Ishikawa (cell line): ENCODE measurements around the gene ABCC1.

Experiments
- CEBPB ChIP-seq: IDR thresholded peaks from 2 replicates; pipeline ENCODE4 v1.6.1; 2012
- CREB1 ChIP-seq: IDR thresholded peaks from 2 replicates; pipeline ENCODE4 v1.6.1; 2012; ENCODE audit warnings: low read depth
- EGR1 ChIP-seq: IDR thresholded peaks from 2 replicates; pipeline ENCODE4 v1.6.1; 2012
- EP300 ChIP-seq: IDR thresholded peaks from 2 replicates; pipeline ENCODE4 v1.6.1; 2012; ENCODE audit warnings: borderline replicate concordance
- FOXM1 ChIP-seq: IDR thresholded peaks from 2 replicates; pipeline ENCODE4 v1.6.1; 2012; ENCODE audit warnings: low read depth, borderline replicate concordance
- NFIC ChIP-seq: IDR thresholded peaks from 2 replicates; pipeline ENCODE4 v1.6.1; 2012
- RAD21 ChIP-seq: IDR thresholded peaks from 2 replicates; pipeline ENCODE4 v1.6.1; 2012; ENCODE audit warnings: low read depth
- REST ChIP-seq: IDR thresholded peaks from 2 replicates; pipeline ENCODE4 v1.6.1; 2012; ENCODE audit warnings: low read depth, mild to moderate bottlenecking
- TAF1 ChIP-seq: IDR thresholded peaks from 2 replicates; pipeline ENCODE4 v1.6.1; 2012; ENCODE audit warnings: low read depth, mild to moderate bottlenecking
- TCF12 ChIP-seq: IDR thresholded peaks from 2 replicates; pipeline ENCODE4 v1.6.1; 2012; ENCODE audit warnings: low read depth
- TEAD4 ChIP-seq: IDR thresholded peaks from 2 replicates; pipeline ENCODE4 v1.6.1; 2012
- YY1 ChIP-seq: IDR thresholded peaks from 2 replicates; pipeline ENCODE4 v1.6.1; 2012; ENCODE audit warnings: low read depth
- ZBTB7A ChIP-seq: IDR thresholded peaks from 2 replicates; pipeline ENCODE4 v1.6.1; 2012; ENCODE audit warnings: low read depth
- TF ChIP-seq, protein P1 (sequence below): IDR thresholded peaks from 2 replicates; pipeline ENCODE4 v1.6.1; 2012
- TF ChIP-seq, protein P2 (sequence below): IDR thresholded peaks from 2 replicates; pipeline ENCODE4 v1.6.1; 2012

Gene ABCC1

GRCh38 chr16:16028311-16028999 is 79.0 kb downstream of the ABCC1 start:
- TF ChIP-seq EGR1 = no peak
- TF ChIP-seq, protein P1, sequence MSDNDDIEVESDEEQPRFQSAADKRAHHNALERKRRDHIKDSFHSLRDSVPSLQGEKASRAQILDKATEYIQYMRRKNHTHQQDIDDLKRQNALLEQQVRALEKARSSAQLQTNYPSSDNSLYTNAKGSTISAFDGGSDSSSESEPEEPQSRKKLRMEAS = no peak
- no peak for TF ChIP-seq CEBPB
- 0 out of 2 replicates have a peak, but pooled peaks have one; percentile 52 for TF ChIP-seq ZBTB7A

- TF ChIP-seq CEBPB = peak; percentile 80
- TF ChIP-seq NFIC = no peak
- no peak for TF ChIP-seq EP300
- TF ChIP-seq, protein P1 = no peak
- TF ChIP-seq CREB1 = no peak
- no peak for TF ChIP-seq FOXM1
- no peak for TF ChIP-seq RAD21
Observed at GRCh38 chr16:16029431-16030011, 80.1 kb downstream of the ABCC1 start.

GRCh38 chr16:16030449-16030848 is 81.0 kb downstream of the ABCC1 start:
- TF ChIP-seq EGR1 = no peak
- TF ChIP-seq YY1 = no peak
- TF ChIP-seq FOXM1 = no peak
- no peak for TF ChIP-seq ZBTB7A
- TF ChIP-seq TEAD4 = no peak
- TF ChIP-seq, protein P2, sequence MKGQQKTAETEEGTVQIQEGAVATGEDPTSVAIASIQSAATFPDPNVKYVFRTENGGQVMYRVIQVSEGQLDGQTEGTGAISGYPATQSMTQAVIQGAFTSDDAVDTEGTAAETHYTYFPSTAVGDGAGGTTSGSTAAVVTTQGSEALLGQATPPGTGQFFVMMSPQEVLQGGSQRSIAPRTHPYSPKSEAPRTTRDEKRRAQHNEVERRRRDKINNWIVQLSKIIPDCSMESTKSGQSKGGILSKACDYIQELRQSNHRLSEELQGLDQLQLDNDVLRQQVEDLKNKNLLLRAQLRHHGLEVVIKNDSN = no peak

DNA sequence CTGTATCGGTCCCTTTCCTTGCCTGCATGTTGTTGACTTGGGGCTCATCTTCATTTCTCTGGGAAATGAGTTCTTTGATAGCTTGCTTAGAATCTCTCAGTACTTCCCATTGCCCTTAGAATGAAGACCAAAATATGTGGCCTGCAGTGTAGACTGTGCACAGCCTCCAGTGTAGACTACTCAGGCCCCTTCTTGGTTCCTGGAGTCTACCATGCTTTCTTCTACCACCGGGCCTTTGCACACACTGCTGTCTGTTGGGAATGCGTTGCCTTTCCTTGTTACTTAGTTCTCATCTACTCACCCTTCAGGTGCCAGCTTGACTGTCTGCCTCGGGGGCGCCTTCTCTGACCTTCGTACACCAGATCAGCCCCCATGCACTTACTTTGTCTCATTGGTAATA is 82.0 kb downstream of the ABCC1 start:
- TF ChIP-seq YY1 = no peak
- TF ChIP-seq NFIC = no peak
- no peak for TF ChIP-seq TCF12
- no peak for TF ChIP-seq REST
- TF ChIP-seq, protein P1 = no peak
- no peak for TF ChIP-seq FOXM1
- TF ChIP-seq EGR1 = no peak
- no peak for TF ChIP-seq EP300
- TF ChIP-seq CEBPB = no peak

GRCh38 chr16:16032271-16032979 is 83.0 kb downstream of the ABCC1 start:
- TF ChIP-seq TEAD4 = no peak
- no peak for TF ChIP-seq EGR1
- no peak for TF ChIP-seq FOXM1
- no peak for TF ChIP-seq TAF1
- TF ChIP-seq, protein P1 = no peak
- no peak for TF ChIP-seq TCF12
- TF ChIP-seq REST = no peak
- TF ChIP-seq CREB1 = no peak
- TF ChIP-seq, protein P2 = no peak
- no peak for TF ChIP-seq EP300
- no peak for TF ChIP-seq RAD21
- TF ChIP-seq NFIC = no peak
- TF ChIP-seq ZBTB7A = no peak
- no peak for TF ChIP-seq CEBPB
- TF ChIP-seq YY1 = no peak
